ENCODE results near the gene MGMT. TPM values are rescaled to one million over a fixed set of nuclear protein-coding genes. Genes with fewer than 3 reads are reported as not detected.
A peak's percentile ranks its signal among the peaks of the same experiment; 100 is the strongest.

Gene MGMT
- total RNA-seq, 2 experiments from 2014 or later, result 15.4 to 16.7 TPM

- H3K27me3 Mint-ChIP-seq, result no peaks in the 10 kb centered on the region
- POLR2A ChIA-PET, result no interaction called here
- peaks cover 7% of the 10 kb centered on the region for H3K9me3 Mint-ChIP-seq
- peak; percentile 7 for DNase-seq
- peaks cover 14% of the 10 kb centered on the region for H3K36me3 Mint-ChIP-seq (ENCODE audit: low read depth)
- H3K4me1 Mint-ChIP-seq, result peaks cover 6% of the 10 kb centered on the region
- CTCF ChIA-PET, result no interaction called here
- no peak overlapping the region for H3K4me3 Mint-ChIP-seq
- H3K27ac Mint-ChIP-seq, result no peak overlapping the region
Observed at GRCh38 chr10:129756912-129757901, 290.2 kb downstream of the MGMT start.

GRCh38 chr10:129758207-129759021 lies 291.4 kb downstream of the MGMT start:
- Mint-ChIP-seq H3K27me3 (no peaks in the 10 kb centered on the region), H3K36me3 (ENCODE audit: low read depth) (peaks cover 14% of the 10 kb centered on the region), H3K27ac (no peak overlapping the region), H3K4me3 (no peak overlapping the region), H3K9me3 (peaks cover 7% of the 10 kb centered on the region), H3K4me1 (peaks cover 6% of the 10 kb centered on the region)
- ChIA-PET POLR2A (no interaction called here), CTCF (no interaction called here)
- peak; percentile 13 for DNase-seq

- H3K27ac Mint-ChIP-seq, result no peak overlapping the region
- no peak overlapping the region for H3K4me3 Mint-ChIP-seq
- CTCF ChIA-PET, result no interaction called here
- peaks cover 14% of the 10 kb centered on the region for H3K36me3 Mint-ChIP-seq (ENCODE audit: low read depth)
- POLR2A ChIA-PET, result no interaction called here
- DNase-seq, result peak; percentile 5
- H3K4me1 Mint-ChIP-seq, result peaks cover 6% of the 10 kb centered on the region
- no peaks in the 10 kb centered on the region for H3K27me3 Mint-ChIP-seq
- H3K9me3 Mint-ChIP-seq, result peaks cover 7% of the 10 kb centered on the region
Observed at GRCh38 chr10:129759214-129760002, 292.4 kb downstream of the MGMT start.

- no peak overlapping the region for H3K27ac Mint-ChIP-seq
- peaks cover 7% of the 10 kb centered on the region for H3K9me3 Mint-ChIP-seq
- POLR2A ChIA-PET, result no interaction called here
- no peak overlapping the region for H3K4me3 Mint-ChIP-seq
- peaks cover 14% of the 10 kb centered on the region for H3K36me3 Mint-ChIP-seq (ENCODE audit: low read depth)
- DNase-seq, result peak; percentile 3
- peaks cover 6% of the 10 kb centered on the region for H3K4me1 Mint-ChIP-seq
- no peaks in the 10 kb centered on the region for H3K27me3 Mint-ChIP-seq
- CTCF ChIA-PET, result no interaction called here
Observed at GRCh38 chr10:129760003-129760315, 292.9 kb downstream of the MGMT start.

- Mint-ChIP-seq H3K27ac (no peak overlapping the region), H3K36me3 (ENCODE audit: low read depth) (peaks cover 14% of the 10 kb centered on the region), H3K27me3 (no peaks in the 10 kb centered on the region), H3K9me3 (peaks cover 7% of the 10 kb centered on the region), H3K4me1 (peaks cover 6% of the 10 kb centered on the region), H3K4me3 (no peak overlapping the region)
- CTCF ChIA-PET, result no interaction called here
- POLR2A ChIA-PET, result no interaction called here
- DNase-seq, result no peak
Observed at GRCh38 chr10:129760416-129760815, 293.4 kb downstream of the MGMT start.

GRCh38 chr10:129761197-129761972 lies 294.3 kb downstream of the MGMT start:
- DNase-seq, result peak; percentile 10
- H3K27me3 Mint-ChIP-seq, result no peaks in the 10 kb centered on the region
- ChIA-PET CTCF (no interaction called here), POLR2A (no interaction called here)
- peaks cover 6% of the 10 kb centered on the region for H3K4me1 Mint-ChIP-seq
- no peak overlapping the region for H3K27ac Mint-ChIP-seq
- peaks cover 7% of the 10 kb centered on the region for H3K9me3 Mint-ChIP-seq
- H3K4me3 Mint-ChIP-seq, result no peak overlapping the region
- peaks cover 12% of the 10 kb centered on the region for H3K36me3 Mint-ChIP-seq (ENCODE audit: low read depth)

- Mint-ChIP-seq H3K36me3 (ENCODE audit: low read depth) (peaks cover 12% of the 10 kb centered on the region), H3K27ac (no peak overlapping the region), H3K4me1 (peaks cover 2% of the 10 kb centered on the region), H3K27me3 (no peaks in the 10 kb centered on the region), H3K4me3 (no peak overlapping the region), H3K9me3 (peaks cover 7% of the 10 kb centered on the region)
- no peak for DNase-seq
- POLR2A ChIA-PET, result no interaction called here
- CTCF ChIA-PET, result no interaction called here
Observed at GRCh38 chr10:129761981-129762956, 295.2 kb downstream of the MGMT start.

GRCh38 chr10:129764011-129764900 lies 297.2 kb downstream of the MGMT start:
- no peak overlapping the region for H3K27ac Mint-ChIP-seq
- no peak overlapping the region for H3K4me3 Mint-ChIP-seq
- peak; percentile 4 for DNase-seq
- peaks cover 8% of the 10 kb centered on the region for H3K36me3 Mint-ChIP-seq (ENCODE audit: low read depth)
- ChIA-PET CTCF (no interaction called here), POLR2A (no interaction called here)
- H3K9me3 Mint-ChIP-seq, result peaks cover 5% of the 10 kb centered on the region
- H3K27me3 Mint-ChIP-seq, result no peaks in the 10 kb centered on the region
- no peaks in the 10 kb centered on the region for H3K4me1 Mint-ChIP-seq

- Mint-ChIP-seq H3K27ac (no peak overlapping the region), H3K9me3 (peaks cover 5% of the 10 kb centered on the region), H3K27me3 (no peaks in the 10 kb centered on the region), H3K4me3 (no peak overlapping the region), H3K36me3 (ENCODE audit: low read depth) (peaks cover 6% of the 10 kb centered on the region), H3K4me1 (no peaks in the 10 kb centered on the region)
- ChIA-PET POLR2A (no interaction called here), CTCF (no interaction called here)
- DNase-seq, result peak; percentile 7
Observed at GRCh38 chr10:129764901-129765663, 298.0 kb downstream of the MGMT start.

GRCh38 chr10:129765664-129766550 lies 298.9 kb downstream of the MGMT start:
- ChIA-PET POLR2A (no interaction called here), CTCF (no interaction called here)
- no peak overlapping the region for H3K4me3 Mint-ChIP-seq
- peak; percentile 9 for DNase-seq
- peaks cover 4% of the 10 kb centered on the region for H3K36me3 Mint-ChIP-seq (ENCODE audit: low read depth)
- H3K27ac Mint-ChIP-seq, result no peak overlapping the region
- H3K4me1 Mint-ChIP-seq, result no peaks in the 10 kb centered on the region
- H3K27me3 Mint-ChIP-seq, result no peaks in the 10 kb centered on the region
- peaks cover 3% of the 10 kb centered on the region for H3K9me3 Mint-ChIP-seq
